HCT116 (cell line): ENCODE results near the gene TIRAP.

Source experiments
- ATF3 ChIP-seq: IDR thresholded peaks from 2 replicates; pipeline ENCODE4 v1.6.1; 2012
- ELF1 ChIP-seq: IDR thresholded peaks from 2 replicates; pipeline ENCODE4 v1.6.1; 2012; ENCODE audit warnings: low read depth, borderline replicate concordance
- EZH2 ChIP-seq: fragments of 200-600 bp; sonication (generic); IDR thresholded peaks from 2 replicates; pipeline ENCODE4 v1.6.1; 2017; ENCODE audit warnings: antibody characterized with exemption, mixed run types
- EZH2phosphoT487 ChIP-seq: fragments of 200-600 bp; IDR thresholded peaks from 2 replicates; pipeline ENCODE4 v1.6.1; 2018; ENCODE audit warnings: antibody characterized with exemption, borderline replicate concordance
- FOSL1 ChIP-seq: IDR thresholded peaks from 2 replicates; pipeline ENCODE4 v1.6.1; 2012; ENCODE audit warnings: low read depth
- POLR2A ChIP-seq: IDR thresholded peaks from 2 replicates; pipeline ENCODE4 v1.7.0; 2011; ENCODE audit warnings: borderline replicate concordance; ENCODE audit not compliant: insufficient read depth, insufficient read length; ENCODE audit errors: extremely low read depth
- POLR2AphosphoS5 ChIP-seq: IDR thresholded peaks from 2 replicates; pipeline ENCODE4 v1.6.1; 2011; ENCODE audit warnings: mild to moderate bottlenecking, low read depth, low read length, moderate library complexity
- RAD21 ChIP-seq: IDR thresholded peaks from 2 replicates; pipeline ENCODE4 v1.6.1; 2012; ENCODE audit warnings: low read depth, mild to moderate bottlenecking
- TCF7L2 ChIP-seq: IDR thresholded peaks from 2 replicates; pipeline ENCODE4 v1.7.0; 2011; ENCODE audit warnings: borderline replicate concordance, inconsistent platforms; ENCODE audit not compliant: insufficient read depth, insufficient read length; ENCODE audit errors: extremely low read depth
- YY1 ChIP-seq: IDR thresholded peaks from 2 replicates; pipeline ENCODE4 v1.6.1; 2011; ENCODE audit warnings: low read length, low read depth, moderate library complexity, mild to moderate bottlenecking; ENCODE audit not compliant: insufficient replicate concordance; ENCODE audit errors: extremely low read depth
- ZNF274 ChIP-seq: fragments of 200-500 bp; sonication (Bioruptor generic); IDR thresholded peaks from 2 replicates; pipeline ENCODE4 v1.6.1; 2014; ENCODE audit warnings: mild to moderate bottlenecking, low read depth, low read length, inconsistent platforms
- TF ChIP-seq, protein P1 (sequence below), 3 experiments: fragments of 200-600 bp in 1 of 3; sonication (generic) in 1 of 3; IDR thresholded peaks in 2 of 3; conservative IDR thresholded peaks in 1 of 3; 2 replicates each; pipeline ENCODE4 v1.5.1; 2012 to 2017; ENCODE audit warnings: low read depth in 2 of 3, low read length in 2 of 3, antibody characterized with exemption in 1 of 3, borderline replicate concordance in 1 of 3, control low read depth in 1 of 3, mild to moderate bottlenecking in 1 of 3, mixed read lengths in 1 of 3, mixed run types in 1 of 3, moderate library complexity in 1 of 3; ENCODE audit not compliant: insufficient read depth in 1 of 3

DNA sequence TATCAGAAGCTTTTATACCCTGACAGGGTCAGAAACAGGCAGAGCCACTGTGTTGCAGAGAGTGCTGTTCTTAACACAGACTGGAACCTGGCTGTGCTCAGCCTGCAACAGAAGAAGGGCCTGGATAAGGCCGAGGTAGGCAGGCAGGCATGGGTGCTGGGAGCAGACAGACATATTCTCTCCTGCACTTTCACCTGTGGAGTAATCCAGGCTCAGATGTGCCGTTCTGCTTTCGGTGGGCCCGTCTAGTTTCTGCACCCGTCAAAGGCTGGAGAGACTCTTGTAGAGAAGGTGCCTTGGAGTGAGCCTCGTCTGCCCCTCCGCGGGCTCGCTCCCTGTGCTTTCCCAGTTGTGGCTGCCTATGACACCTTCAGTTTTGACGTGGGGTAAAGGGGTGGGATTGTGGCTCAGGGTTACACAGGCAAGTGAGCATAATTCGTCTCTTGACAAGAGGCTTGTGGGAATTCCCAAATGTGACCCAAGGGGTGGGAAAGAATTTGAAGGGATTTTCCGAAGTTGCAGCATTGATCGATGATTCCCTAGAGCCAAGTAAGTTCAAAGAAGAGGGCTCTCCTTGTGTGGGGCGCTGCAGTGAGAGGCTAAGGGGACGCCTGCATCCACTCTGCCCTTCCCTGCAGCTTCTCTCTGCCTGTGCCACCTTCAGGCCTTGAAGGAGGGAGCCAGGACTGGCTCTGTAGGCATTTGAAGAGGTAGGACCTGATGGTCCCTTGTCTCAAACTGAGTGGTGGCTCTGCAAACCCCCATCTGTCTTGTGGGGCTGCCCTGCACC is 56.4 kb downstream of the TIRAP start:
- no peak for TF ChIP-seq FOSL1
- TF ChIP-seq EZH2, result no peak
- no peak for TF ChIP-seq POLR2AphosphoS5
- no peak for TF ChIP-seq TCF7L2
- no peak for TF ChIP-seq ZNF274
- TF ChIP-seq, protein P1, sequence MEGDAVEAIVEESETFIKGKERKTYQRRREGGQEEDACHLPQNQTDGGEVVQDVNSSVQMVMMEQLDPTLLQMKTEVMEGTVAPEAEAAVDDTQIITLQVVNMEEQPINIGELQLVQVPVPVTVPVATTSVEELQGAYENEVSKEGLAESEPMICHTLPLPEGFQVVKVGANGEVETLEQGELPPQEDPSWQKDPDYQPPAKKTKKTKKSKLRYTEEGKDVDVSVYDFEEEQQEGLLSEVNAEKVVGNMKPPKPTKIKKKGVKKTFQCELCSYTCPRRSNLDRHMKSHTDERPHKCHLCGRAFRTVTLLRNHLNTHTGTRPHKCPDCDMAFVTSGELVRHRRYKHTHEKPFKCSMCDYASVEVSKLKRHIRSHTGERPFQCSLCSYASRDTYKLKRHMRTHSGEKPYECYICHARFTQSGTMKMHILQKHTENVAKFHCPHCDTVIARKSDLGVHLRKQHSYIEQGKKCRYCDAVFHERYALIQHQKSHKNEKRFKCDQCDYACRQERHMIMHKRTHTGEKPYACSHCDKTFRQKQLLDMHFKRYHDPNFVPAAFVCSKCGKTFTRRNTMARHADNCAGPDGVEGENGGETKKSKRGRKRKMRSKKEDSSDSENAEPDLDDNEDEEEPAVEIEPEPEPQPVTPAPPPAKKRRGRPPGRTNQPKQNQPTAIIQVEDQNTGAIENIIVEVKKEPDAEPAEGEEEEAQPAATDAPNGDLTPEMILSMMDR (IDR thresholded peaks at IDR 0.05 in 2 of 3, conservative IDR thresholded peaks at IDR 0.05 in 1 of 3; ENCODE audit: borderline replicate concordance in 1 of 3, insufficient read depth in 1 of 3, low read depth in 2 of 3, low read length in 2 of 3), result no peak
- TF ChIP-seq YY1, result no peak
- TF ChIP-seq RAD21, result no peak
- no peak for TF ChIP-seq EZH2phosphoT487
- TF ChIP-seq ATF3, result no peak
- no peak for TF ChIP-seq POLR2A
- TF ChIP-seq ELF1, result no peak
